GM18858 (cell line): Measurements from ENCODE around the gene DPYD.

Experiments used
- ATAC-seq: cut with Tn5 transposase; IDR thresholded peaks from one replicate; pipeline ENCODE4 v1.9.1; 2021; ENCODE audit not compliant: unreplicated experiment

Gene DPYD

DNA sequence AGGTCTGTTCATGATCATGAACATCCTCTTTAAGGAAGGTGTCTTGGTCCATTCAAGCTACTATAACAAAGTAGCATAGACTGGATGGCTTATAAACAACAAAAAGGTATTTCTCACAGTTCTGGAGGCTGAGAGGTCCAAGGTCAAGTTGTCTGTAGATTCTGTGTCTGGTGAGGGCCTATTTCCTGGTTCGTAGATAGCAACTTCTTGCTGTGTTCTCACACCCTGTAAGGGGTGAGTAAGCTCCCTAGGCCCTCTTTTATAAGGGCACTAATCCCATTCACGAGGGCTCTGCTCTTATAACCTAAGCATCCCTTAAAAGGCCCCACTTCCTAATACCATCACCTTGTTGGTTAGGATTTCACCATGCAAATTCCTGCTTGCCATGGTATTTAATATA is 851.5 kb downstream of the DPYD start:
- ATAC-seq: no peak

- ATAC-seq: no peak
Observed at GRCh38 chr1:97066860-97067259, 854.0 kb downstream of the DPYD start.

GRCh38 chr1:97063532-97063931 is 857.3 kb downstream of the DPYD start:
- ATAC-seq: no peak

DNA sequence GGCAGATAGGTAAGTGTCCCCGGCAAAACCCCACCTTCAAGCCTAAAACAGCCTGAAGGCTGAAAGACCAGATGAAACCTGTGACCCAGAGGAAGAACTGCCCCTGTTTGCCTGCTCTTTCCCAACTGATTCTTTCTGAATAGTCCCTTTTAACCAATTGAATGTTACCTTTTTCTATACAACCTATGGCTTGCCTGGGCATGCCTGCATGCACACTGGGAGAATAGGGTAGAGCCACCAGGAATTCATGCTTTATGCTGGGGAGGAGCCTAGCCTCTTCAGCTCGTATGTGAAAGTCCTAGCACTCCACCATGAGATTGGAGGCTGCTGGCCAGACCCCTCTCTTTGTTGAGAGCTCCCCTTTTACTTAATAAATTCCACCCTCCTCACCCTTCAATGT is 859.2 kb downstream of the DPYD start:
- no peak for ATAC-seq

GRCh38 chr1:97056386-97056785 is 864.4 kb downstream of the DPYD start:
- no peak for ATAC-seq

GRCh38 chr1:97053268-97053667 is 867.6 kb downstream of the DPYD start:
- no peak for ATAC-seq

DNA sequence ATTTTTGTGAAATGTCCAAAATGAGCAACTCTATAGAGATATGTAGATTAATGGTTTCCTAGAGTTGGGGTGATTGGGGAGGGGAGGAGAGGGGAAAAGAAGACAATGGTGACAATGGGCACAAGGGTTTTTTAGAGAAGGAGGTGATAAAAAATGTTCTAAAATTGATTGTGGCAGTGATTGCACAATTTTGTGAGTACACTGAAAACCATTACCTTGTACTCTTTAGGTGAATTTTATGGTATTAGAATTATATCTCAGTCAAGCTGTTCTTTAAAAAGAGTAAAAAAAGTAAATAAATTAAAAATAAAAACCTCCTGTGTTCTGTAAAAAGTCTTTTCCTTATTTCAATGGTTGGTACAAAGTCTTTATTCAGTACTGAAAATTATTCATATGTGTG is 869.0 kb downstream of the DPYD start:
- no peak for ATAC-seq

GRCh38 chr1:97050506-97050905 is 870.3 kb downstream of the DPYD start:
- ATAC-seq: no peak

GRCh38 chr1:97047421-97047793 is 873.4 kb downstream of the DPYD start:
- ATAC-seq: no peak

DNA sequence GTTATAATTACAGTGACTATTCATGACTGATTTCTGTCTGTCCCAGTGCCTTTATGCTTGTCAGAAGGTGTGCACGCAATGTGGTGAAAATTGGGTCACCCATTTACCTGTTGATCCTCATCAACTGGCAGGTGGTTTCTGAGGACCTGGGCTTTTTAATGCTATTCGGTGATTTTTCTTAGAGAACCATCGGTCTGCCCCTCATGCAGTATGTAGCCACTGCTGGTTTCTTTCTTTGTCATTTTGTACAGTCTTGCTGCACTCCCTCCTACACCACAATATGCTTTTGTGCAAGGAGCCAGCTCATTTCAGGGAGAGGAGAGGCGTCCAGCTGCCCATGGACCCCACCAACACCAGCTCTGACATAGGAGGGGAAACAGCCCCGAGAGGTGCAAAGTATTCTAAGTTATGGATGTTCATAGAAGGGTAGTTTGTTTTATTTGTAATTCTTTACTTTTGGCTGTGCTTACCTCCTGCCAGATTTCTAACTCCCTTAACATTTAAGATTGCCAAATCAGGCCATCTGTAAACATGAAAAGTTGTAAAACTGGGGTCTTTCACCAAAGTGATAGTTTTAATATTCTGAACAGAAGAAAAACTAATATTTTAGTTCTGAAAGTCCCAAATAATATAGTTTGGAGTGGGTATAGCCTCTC is 873.9 kb downstream of the DPYD start:
- ATAC-seq: no peak

GRCh38 chr1:97044159-97044760 is 876.6 kb downstream of the DPYD start:
- ATAC-seq: no peak

DNA sequence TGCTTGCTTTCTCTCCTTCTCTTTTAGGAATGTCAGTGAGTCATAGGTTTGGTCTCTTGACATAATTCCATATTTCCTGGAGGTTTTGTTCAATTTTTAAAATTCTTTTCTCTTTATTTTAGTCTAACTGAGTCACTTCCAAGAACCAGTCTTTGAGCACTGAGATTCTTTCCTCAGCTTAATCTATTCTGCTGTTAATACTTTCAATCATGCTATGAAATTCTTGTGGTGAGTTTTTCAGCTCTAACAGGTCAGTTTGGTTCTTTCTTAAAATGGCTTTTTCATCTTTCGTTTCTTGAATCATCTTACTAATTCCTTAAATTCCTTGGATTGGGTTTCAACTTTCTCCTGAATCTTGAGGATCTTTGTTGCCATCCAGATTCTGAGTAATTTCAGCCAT is 878.3 kb downstream of the DPYD start:
- no peak for ATAC-seq

DNA sequence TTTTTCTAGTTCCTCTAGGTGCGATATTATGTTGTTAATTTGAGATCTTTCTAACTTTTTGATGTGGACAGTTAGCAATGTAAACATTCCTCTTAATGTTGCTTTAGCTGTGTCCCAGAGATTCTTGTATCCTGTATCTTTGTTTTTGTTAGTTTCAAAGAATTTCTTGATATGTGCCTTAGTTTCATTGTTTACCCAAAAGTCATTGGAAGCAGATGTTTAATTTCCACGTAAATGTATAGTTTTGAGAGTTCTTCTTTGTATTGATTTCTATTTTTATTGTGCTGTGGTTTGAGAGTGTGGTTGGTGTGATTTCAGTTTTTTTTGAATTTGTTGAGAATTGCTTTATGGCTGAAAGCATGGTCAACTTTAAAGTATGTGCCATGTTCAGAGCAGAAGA is 879.8 kb downstream of the DPYD start:
- no peak for ATAC-seq

DNA sequence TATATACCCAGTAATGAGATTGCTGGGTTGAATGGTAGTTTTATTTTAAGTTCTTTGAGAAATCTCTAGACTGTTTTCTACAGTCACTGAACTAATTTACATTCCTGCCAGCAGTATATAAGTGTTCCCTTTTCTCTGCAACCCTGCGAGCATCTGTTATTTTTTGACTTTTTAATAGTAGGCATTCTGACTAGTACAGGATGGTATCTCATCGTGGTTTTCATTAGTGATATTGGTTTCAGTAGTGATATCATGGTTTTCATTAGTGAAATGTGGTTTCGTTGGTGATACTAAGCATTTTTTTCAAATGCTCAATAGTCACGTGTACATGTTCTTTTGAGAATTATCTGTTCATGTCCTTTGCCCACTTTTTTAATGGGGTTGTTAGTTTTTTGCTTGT is 882.4 kb downstream of the DPYD start:
- no peak for ATAC-seq

- no peak for ATAC-seq
Observed at GRCh38 chr1:97034651-97035050, 886.2 kb downstream of the DPYD start.

DNA sequence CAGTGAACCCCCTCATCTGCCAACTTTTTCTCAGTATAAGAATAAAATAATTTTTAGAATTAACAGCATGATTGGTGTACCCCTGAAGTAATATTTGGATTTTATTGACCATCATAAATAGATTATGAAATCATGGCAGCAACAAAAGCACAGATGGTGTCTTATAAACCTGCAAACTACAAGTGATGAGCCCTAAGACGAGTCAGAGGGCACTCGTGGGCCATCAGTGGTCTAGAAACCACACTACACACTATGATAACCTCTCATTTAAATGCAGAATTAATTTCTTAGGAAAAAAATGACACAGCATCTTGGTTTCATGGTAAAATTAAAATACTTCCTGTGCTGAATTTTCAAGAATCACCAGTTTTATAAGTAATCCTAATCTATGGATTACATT is 886.9 kb downstream of the DPYD start:
- ATAC-seq: no peak
